HCT116 (cell line): ENCODE results near the gene CHSY1.

Experiments used
- CBX3 ChIP-seq: IDR thresholded peaks from 2 replicates; pipeline ENCODE4 v1.6.1; 2012; ENCODE audit warnings: low read depth
- EZH2 ChIP-seq: fragments of 200-600 bp; sonication (generic); IDR thresholded peaks from 2 replicates; pipeline ENCODE4 v1.6.1; 2017; ENCODE audit warnings: antibody characterized with exemption, mixed run types
- EZH2phosphoT487 ChIP-seq: fragments of 200-600 bp; IDR thresholded peaks from 2 replicates; pipeline ENCODE4 v1.6.1; 2018; ENCODE audit warnings: antibody characterized with exemption, borderline replicate concordance
- POLR2A ChIP-seq: IDR thresholded peaks from 2 replicates; pipeline ENCODE4 v1.7.0; 2011; ENCODE audit warnings: borderline replicate concordance; ENCODE audit not compliant: insufficient read depth, insufficient read length; ENCODE audit errors: extremely low read depth
- POLR2AphosphoS5 ChIP-seq: IDR thresholded peaks from 2 replicates; pipeline ENCODE4 v1.6.1; 2011; ENCODE audit warnings: mild to moderate bottlenecking, low read depth, low read length, moderate library complexity
- RAD21 ChIP-seq: IDR thresholded peaks from 2 replicates; pipeline ENCODE4 v1.6.1; 2012; ENCODE audit warnings: low read depth, mild to moderate bottlenecking
- SIN3A ChIP-seq: IDR thresholded peaks from 2 replicates; pipeline ENCODE4 v1.6.1; 2012; ENCODE audit warnings: low read depth
- SP1 ChIP-seq: IDR thresholded peaks from 2 replicates; pipeline ENCODE4 v1.6.1; 2012; ENCODE audit warnings: low read depth
- YY1 ChIP-seq: IDR thresholded peaks from 2 replicates; pipeline ENCODE4 v1.6.1; 2011; ENCODE audit warnings: low read length, low read depth, moderate library complexity, mild to moderate bottlenecking; ENCODE audit not compliant: insufficient replicate concordance; ENCODE audit errors: extremely low read depth
- ZFX ChIP-seq: fragments of 450-650 bp; IDR thresholded peaks from 2 replicates; pipeline ENCODE4 v1.6.1; 2017
- TF ChIP-seq, protein P1 (sequence below), 3 experiments: fragments of 200-600 bp in 1 of 3; sonication (generic) in 1 of 3; IDR thresholded peaks in 2 of 3; conservative IDR thresholded peaks in 1 of 3; 2 replicates each; pipeline ENCODE4 v1.5.1; 2012 to 2017; ENCODE audit warnings: low read depth in 2 of 3, low read length in 2 of 3, antibody characterized with exemption in 1 of 3, borderline replicate concordance in 1 of 3, control low read depth in 1 of 3, mild to moderate bottlenecking in 1 of 3, mixed read lengths in 1 of 3, mixed run types in 1 of 3, moderate library complexity in 1 of 3; ENCODE audit not compliant: insufficient read depth in 1 of 3
- TF ChIP-seq, protein P2 (sequence below): IDR thresholded peaks from 2 replicates; pipeline ENCODE4 v1.6.1; 2012
- TF ChIP-seq, protein P3 (sequence below): IDR thresholded peaks from 2 replicates; pipeline ENCODE4 v1.6.1; 2012; ENCODE audit warnings: low read depth
- TF ChIP-seq, protein P4 (sequence below): IDR thresholded peaks from 2 replicates; pipeline ENCODE4 v1.6.1; 2011; ENCODE audit warnings: mild to moderate bottlenecking, low read length, moderate library complexity; ENCODE audit not compliant: insufficient replicate concordance; ENCODE audit errors: extremely low read depth

DNA sequence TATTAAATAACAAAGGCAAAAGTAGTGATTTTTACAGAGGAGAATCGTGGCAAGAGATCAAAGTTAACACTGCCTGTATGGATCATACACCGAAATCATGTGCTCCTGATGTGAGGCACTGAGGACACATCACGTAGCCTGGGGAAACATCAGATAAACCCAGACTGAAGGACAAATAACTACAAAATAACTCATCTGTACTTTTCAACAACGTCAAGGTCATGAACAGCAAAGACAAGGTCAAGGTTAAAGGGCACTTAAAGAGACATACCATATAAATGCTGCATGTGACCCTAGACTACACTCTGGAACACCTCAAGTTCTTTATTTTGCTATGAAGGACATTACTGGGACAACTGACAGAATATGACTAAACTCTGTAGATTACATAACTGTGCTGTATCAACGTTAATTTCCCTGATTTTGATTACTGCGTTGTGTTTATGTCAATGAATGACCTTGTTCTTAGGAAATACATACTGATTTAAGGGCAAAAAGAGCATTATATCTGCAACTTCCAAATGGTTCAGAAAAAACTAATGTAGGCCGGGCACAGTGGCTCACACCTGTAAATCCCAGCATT, 48.1 kb downstream of the CHSY1 start:
- TF ChIP-seq, protein P1, sequence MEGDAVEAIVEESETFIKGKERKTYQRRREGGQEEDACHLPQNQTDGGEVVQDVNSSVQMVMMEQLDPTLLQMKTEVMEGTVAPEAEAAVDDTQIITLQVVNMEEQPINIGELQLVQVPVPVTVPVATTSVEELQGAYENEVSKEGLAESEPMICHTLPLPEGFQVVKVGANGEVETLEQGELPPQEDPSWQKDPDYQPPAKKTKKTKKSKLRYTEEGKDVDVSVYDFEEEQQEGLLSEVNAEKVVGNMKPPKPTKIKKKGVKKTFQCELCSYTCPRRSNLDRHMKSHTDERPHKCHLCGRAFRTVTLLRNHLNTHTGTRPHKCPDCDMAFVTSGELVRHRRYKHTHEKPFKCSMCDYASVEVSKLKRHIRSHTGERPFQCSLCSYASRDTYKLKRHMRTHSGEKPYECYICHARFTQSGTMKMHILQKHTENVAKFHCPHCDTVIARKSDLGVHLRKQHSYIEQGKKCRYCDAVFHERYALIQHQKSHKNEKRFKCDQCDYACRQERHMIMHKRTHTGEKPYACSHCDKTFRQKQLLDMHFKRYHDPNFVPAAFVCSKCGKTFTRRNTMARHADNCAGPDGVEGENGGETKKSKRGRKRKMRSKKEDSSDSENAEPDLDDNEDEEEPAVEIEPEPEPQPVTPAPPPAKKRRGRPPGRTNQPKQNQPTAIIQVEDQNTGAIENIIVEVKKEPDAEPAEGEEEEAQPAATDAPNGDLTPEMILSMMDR (IDR thresholded peaks at IDR 0.05 in 2 of 3, conservative IDR thresholded peaks at IDR 0.05 in 1 of 3; ENCODE audit: borderline replicate concordance in 1 of 3, insufficient read depth in 1 of 3, low read depth in 2 of 3, low read length in 2 of 3), result no peak
- no peak for TF ChIP-seq YY1
- TF ChIP-seq, protein P2, sequence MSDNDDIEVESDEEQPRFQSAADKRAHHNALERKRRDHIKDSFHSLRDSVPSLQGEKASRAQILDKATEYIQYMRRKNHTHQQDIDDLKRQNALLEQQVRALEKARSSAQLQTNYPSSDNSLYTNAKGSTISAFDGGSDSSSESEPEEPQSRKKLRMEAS, result no peak
- TF ChIP-seq POLR2A, result no peak
- TF ChIP-seq RAD21, result no peak
- no peak for TF ChIP-seq EZH2
- no peak for TF ChIP-seq SP1
- no peak for TF ChIP-seq ZFX
- TF ChIP-seq, protein P3, sequence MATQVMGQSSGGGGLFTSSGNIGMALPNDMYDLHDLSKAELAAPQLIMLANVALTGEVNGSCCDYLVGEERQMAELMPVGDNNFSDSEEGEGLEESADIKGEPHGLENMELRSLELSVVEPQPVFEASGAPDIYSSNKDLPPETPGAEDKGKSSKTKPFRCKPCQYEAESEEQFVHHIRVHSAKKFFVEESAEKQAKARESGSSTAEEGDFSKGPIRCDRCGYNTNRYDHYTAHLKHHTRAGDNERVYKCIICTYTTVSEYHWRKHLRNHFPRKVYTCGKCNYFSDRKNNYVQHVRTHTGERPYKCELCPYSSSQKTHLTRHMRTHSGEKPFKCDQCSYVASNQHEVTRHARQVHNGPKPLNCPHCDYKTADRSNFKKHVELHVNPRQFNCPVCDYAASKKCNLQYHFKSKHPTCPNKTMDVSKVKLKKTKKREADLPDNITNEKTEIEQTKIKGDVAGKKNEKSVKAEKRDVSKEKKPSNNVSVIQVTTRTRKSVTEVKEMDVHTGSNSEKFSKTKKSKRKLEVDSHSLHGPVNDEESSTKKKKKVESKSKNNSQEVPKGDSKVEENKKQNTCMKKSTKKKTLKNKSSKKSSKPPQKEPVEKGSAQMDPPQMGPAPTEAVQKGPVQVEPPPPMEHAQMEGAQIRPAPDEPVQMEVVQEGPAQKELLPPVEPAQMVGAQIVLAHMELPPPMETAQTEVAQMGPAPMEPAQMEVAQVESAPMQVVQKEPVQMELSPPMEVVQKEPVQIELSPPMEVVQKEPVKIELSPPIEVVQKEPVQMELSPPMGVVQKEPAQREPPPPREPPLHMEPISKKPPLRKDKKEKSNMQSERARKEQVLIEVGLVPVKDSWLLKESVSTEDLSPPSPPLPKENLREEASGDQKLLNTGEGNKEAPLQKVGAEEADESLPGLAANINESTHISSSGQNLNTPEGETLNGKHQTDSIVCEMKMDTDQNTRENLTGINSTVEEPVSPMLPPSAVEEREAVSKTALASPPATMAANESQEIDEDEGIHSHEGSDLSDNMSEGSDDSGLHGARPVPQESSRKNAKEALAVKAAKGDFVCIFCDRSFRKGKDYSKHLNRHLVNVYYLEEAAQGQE, result no peak
- no peak for TF ChIP-seq SIN3A
- TF ChIP-seq EZH2phosphoT487, result no peak
- TF ChIP-seq, protein P4, sequence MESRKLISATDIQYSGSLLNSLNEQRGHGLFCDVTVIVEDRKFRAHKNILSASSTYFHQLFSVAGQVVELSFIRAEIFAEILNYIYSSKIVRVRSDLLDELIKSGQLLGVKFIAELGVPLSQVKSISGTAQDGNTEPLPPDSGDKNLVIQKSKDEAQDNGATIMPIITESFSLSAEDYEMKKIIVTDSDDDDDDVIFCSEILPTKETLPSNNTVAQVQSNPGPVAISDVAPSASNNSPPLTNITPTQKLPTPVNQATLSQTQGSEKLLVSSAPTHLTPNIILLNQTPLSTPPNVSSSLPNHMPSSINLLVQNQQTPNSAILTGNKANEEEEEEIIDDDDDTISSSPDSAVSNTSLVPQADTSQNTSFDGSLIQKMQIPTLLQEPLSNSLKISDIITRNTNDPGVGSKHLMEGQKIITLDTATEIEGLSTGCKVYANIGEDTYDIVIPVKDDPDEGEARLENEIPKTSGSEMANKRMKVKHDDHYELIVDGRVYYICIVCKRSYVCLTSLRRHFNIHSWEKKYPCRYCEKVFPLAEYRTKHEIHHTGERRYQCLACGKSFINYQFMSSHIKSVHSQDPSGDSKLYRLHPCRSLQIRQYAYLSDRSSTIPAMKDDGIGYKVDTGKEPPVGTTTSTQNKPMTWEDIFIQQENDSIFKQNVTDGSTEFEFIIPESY, result no peak
- TF ChIP-seq CBX3, result no peak
- no peak for TF ChIP-seq POLR2AphosphoS5
